KOPT-K1 (cell line): ENCODE results near the gene POLRMT.

Source experiments
- H3K27ac ChIP-seq: fragments of 200-600 bp; sonication (generic); 2 replicates; pipeline ENCODE4 v1.5.1; 2016; ENCODE audit warnings: antibody characterized with exemption, mild to moderate bottlenecking, low read depth, low read length; ENCODE audit not compliant: poor library complexity, severe bottlenecking
- H3K36me3 ChIP-seq: fragments of 200-600 bp; sonication (generic); 2 replicates; pipeline ENCODE4 v1.5.1; 2017; ENCODE audit warnings: antibody characterized with exemption, mild to moderate bottlenecking, low read length, moderate library complexity; ENCODE audit not compliant: insufficient read depth
- H3K9me3 ChIP-seq: fragments of 200-600 bp; sonication (generic); 2 replicates; pipeline ENCODE4 v1.5.1; 2017; ENCODE audit warnings: antibody characterized with exemption, low read length, mild to moderate bottlenecking; ENCODE audit not compliant: insufficient read depth, poor library complexity, severe bottlenecking

POLRMT gene

GRCh38 chr19:656751-657559 is 23.6 kb upstream of the POLRMT start:
- no peaks in the 10 kb centered on the region for H3K9me3 ChIP-seq
- peaks cover 79% of the 10 kb centered on the region for H3K36me3 ChIP-seq
- H3K27ac ChIP-seq: no peak overlapping the region

- no peaks in the 10 kb centered on the region for H3K9me3 ChIP-seq
- H3K36me3 ChIP-seq: peaks cover 92% of the 10 kb centered on the region
- no peak overlapping the region for H3K27ac ChIP-seq
Observed at GRCh38 chr19:655691-656090, 22.4 kb upstream of the POLRMT start.

GRCh38 chr19:653425-653824 is 20.1 kb upstream of the POLRMT start:
- Histone ChIP-seq H3K36me3 (peaks cover 98% of the 10 kb centered on the region), H3K27ac (no peak overlapping the region), H3K9me3 (no peaks in the 10 kb centered on the region)

- H3K36me3 ChIP-seq: peaks cover 98% of the 10 kb centered on the region
- no peak overlapping the region for H3K27ac ChIP-seq
- no peaks in the 10 kb centered on the region for H3K9me3 ChIP-seq
Observed at GRCh38 chr19:652467-653389, 19.4 kb upstream of the POLRMT start.

GRCh38 chr19:651991-652390 is 18.7 kb upstream of the POLRMT start:
- peaks cover 98% of the 10 kb centered on the region for H3K36me3 ChIP-seq
- no peaks in the 10 kb centered on the region for H3K9me3 ChIP-seq
- no peak overlapping the region for H3K27ac ChIP-seq

GRCh38 chr19:651114-651818 is 17.9 kb upstream of the POLRMT start:
- no peak overlapping the region for H3K27ac ChIP-seq
- H3K36me3 ChIP-seq: peaks cover 99% of the 10 kb centered on the region
- no peaks in the 10 kb centered on the region for H3K9me3 ChIP-seq

- no peaks in the 10 kb centered on the region for H3K9me3 ChIP-seq
- H3K27ac ChIP-seq: no peak overlapping the region
- peaks cover 97% of the 10 kb centered on the region for H3K36me3 ChIP-seq
Observed at GRCh38 chr19:650121-650520, 16.8 kb upstream of the POLRMT start.

GRCh38 chr19:648904-649801 is 15.8 kb upstream of the POLRMT start:
- no peak overlapping the region for H3K27ac ChIP-seq
- peaks cover 98% of the 10 kb centered on the region for H3K36me3 ChIP-seq
- no peaks in the 10 kb centered on the region for H3K9me3 ChIP-seq

GRCh38 chr19:648305-648704 is 15.0 kb upstream of the POLRMT start:
- H3K9me3 ChIP-seq: no peaks in the 10 kb centered on the region
- peaks cover 93% of the 10 kb centered on the region for H3K36me3 ChIP-seq
- H3K27ac ChIP-seq: no peak overlapping the region

GRCh38 chr19:647566-648284 is 14.4 kb upstream of the POLRMT start:
- Histone ChIP-seq H3K9me3 (no peaks in the 10 kb centered on the region), H3K36me3 (peaks cover 91% of the 10 kb centered on the region), H3K27ac (no peak overlapping the region)

- Histone ChIP-seq H3K27ac (no peak overlapping the region), H3K9me3 (no peaks in the 10 kb centered on the region), H3K36me3 (peaks cover 85% of the 10 kb centered on the region)
Observed at GRCh38 chr19:646779-647565, 13.6 kb upstream of the POLRMT start.

GRCh38 chr19:645912-646778 is 12.8 kb upstream of the POLRMT start:
- Histone ChIP-seq H3K9me3 (no peaks in the 10 kb centered on the region), H3K36me3 (peaks cover 77% of the 10 kb centered on the region), H3K27ac (no peak overlapping the region)
